Endothelial cell of umbilical vein (primary cell): ENCODE data around the gene PTRH1. TPM values are rescaled to one million over a fixed set of nuclear protein-coding genes. Genes with fewer than 3 reads are reported as not detected.

Source experiments
- BruUV-seq: library from RNA; stranded (reverse); fragments of 400-500 nt; replicated peaks from 2 replicates; lab custom pipeline; 2021; lab: Mats Ljungman, UMichigan
- CTCF ChIA-PET: fragments of 300-600, 350-600 bp; sonication (Branson Sonifier 250); formaldehyde crosslinking; loops from one replicate; lab custom pipeline; 2021; ENCODE audit warnings: antibody characterized with exemption, inconsistent platforms; lab: Charles Lee
- POLR2A ChIA-PET: fragments of 300-600, 350-600 bp; sonication (Branson Sonifier 250); formaldehyde crosslinking; loops from one replicate; lab custom pipeline; 2021; ENCODE audit warnings: antibody characterized with exemption, inconsistent platforms; lab: Charles Lee
- DNase-seq: peaks from one replicate; pipeline ENCODE4 v3.0.0-alpha.2; 2011; ENCODE audit warnings: low read depth, low spot score
- FAIRE-seq: peaks from 2 replicates; lab custom pipeline; 2011; peaks lifted over from hg19 to GRCh38; lab: Jason Lieb, UNC
- H2AFZ ChIP-seq: 2 replicates; pipeline ENCODE4 v1.6.0; 2012; ENCODE audit warnings: low read depth, low read length, control low read depth, inconsistent platforms
- H3K27ac ChIP-seq: 2 replicates; pipeline ENCODE4 v1.5.1; 2011; ENCODE audit warnings: low read depth, mild to moderate bottlenecking, control low read depth, low read length, moderate library complexity; ENCODE audit not compliant: insufficient read depth
- H3K27me3 ChIP-seq, 2 experiments: 2 replicates each; pipeline versions ENCODE4 v1.6.0 to v1.6.1; 2011; ENCODE audit warnings: low read length in 2 of 2, mixed read lengths in 1 of 2; ENCODE audit not compliant: control insufficient read depth in 2 of 2, insufficient read depth in 2 of 2
- H3K36me3 ChIP-seq, 2 experiments: 2 replicates in 1 of 2; 3 replicates in 1 of 2; pipeline ENCODE4 v1.5.1; 2011; ENCODE audit warnings: low read length in 2 of 2, mild to moderate bottlenecking in 1 of 2, moderate library complexity in 1 of 2; ENCODE audit not compliant: control insufficient read depth in 2 of 2, insufficient read depth in 2 of 2; ENCODE audit errors: extremely low read depth in 1 of 2
- H3K4me1 ChIP-seq: 3 replicates; pipeline ENCODE4 v1.5.1; 2011; ENCODE audit warnings: mild to moderate bottlenecking, low read length; ENCODE audit not compliant: control insufficient read depth, insufficient read depth; ENCODE audit errors: extremely low read depth
- H3K4me2 ChIP-seq: 2 replicates; pipeline ENCODE4 v1.6.1; 2011; ENCODE audit warnings: low read length, control low read depth, mixed read lengths; ENCODE audit not compliant: insufficient read depth
- H3K4me3 ChIP-seq, 3 experiments: fragments of 200-600 bp in 1 of 3; sonication (generic), shearing (Covaris generic) in 1 of 3; replicated peaks in 1 of 3; 2 replicates each; pipeline ENCODE4 v1.5.1; 2011 to 2016; ENCODE audit warnings: control low read depth in 3 of 3, low read length in 3 of 3, mild to moderate bottlenecking in 2 of 3, inconsistent platforms in 1 of 3, low read depth in 1 of 3, moderate library complexity in 1 of 3; ENCODE audit not compliant: insufficient read depth in 1 of 3
- H3K79me2 ChIP-seq: 2 replicates; pipeline ENCODE4 v1.6.0; 2012; ENCODE audit warnings: low read length, inconsistent platforms; ENCODE audit not compliant: control insufficient read depth, insufficient read depth
- H3K9ac ChIP-seq: replicated peaks from 2 replicates; pipeline ENCODE3; 2011; ENCODE audit warnings: low read length, control low read depth; ENCODE audit not compliant: insufficient read depth; ENCODE audit errors: extremely low read depth
- H3K9me1 ChIP-seq: replicated peaks from 3 replicates; pipeline ENCODE4 v1.6.0; 2011; ENCODE audit warnings: mild to moderate bottlenecking, low read length; ENCODE audit not compliant: control insufficient read depth, insufficient read depth; ENCODE audit errors: extremely low read depth
- H3K9me3 ChIP-seq: replicated peaks from 2 replicates; pipeline ENCODE4 v1.5.1; 2012; ENCODE audit warnings: low read length, inconsistent platforms; ENCODE audit not compliant: control insufficient read depth, insufficient read depth
- H4K20me1 ChIP-seq: replicated peaks from 2 replicates; pipeline ENCODE3; 2011; ENCODE audit warnings: mild to moderate bottlenecking, low read length; ENCODE audit not compliant: control insufficient read depth, insufficient read depth; ENCODE audit errors: extremely low read depth
- EZH2 ChIP-seq: IDR thresholded peaks from 2 replicates; pipeline ENCODE4 v1.6.1; 2012; ENCODE audit warnings: borderline replicate concordance, low read depth, mild to moderate bottlenecking, moderate library complexity, low read length, inconsistent platforms; ENCODE audit not compliant: severe bottlenecking
- FOS ChIP-seq: IDR thresholded peaks from 2 replicates; pipeline ENCODE4 v1.6.1; 2011; ENCODE audit warnings: mild to moderate bottlenecking, low read length, moderate library complexity, borderline replicate concordance; ENCODE audit not compliant: insufficient read depth
- GATA2 ChIP-seq: IDR thresholded peaks from 2 replicates; pipeline ENCODE4 v1.7.0; 2011; ENCODE audit warnings: low read depth, mild to moderate bottlenecking, moderate library complexity, mixed read lengths, low read length; ENCODE audit not compliant: insufficient read length, insufficient read depth
- JUN ChIP-seq: IDR thresholded peaks from 2 replicates; pipeline ENCODE4 v1.6.1; 2011; ENCODE audit warnings: borderline replicate concordance, low read depth; ENCODE audit not compliant: insufficient read length, insufficient read depth
- MAX ChIP-seq: IDR thresholded peaks from 2 replicates; pipeline ENCODE4 v1.6.1; 2011; ENCODE audit not compliant: insufficient read depth, insufficient read length
- MYC ChIP-seq: IDR thresholded peaks from one replicate; pipeline ENCODE4 v1.6.1; 2011; ENCODE audit warnings: mild to moderate bottlenecking, low read depth, low read length
- POLR2A ChIP-seq: IDR thresholded peaks from 2 replicates; pipeline ENCODE4 v1.6.1; 2012; ENCODE audit warnings: low read depth, mild to moderate bottlenecking, control low read depth, low read length
- POLR2AphosphoS5 ChIP-seq: IDR thresholded peaks from 2 replicates; pipeline ENCODE4 v1.6.1; 2012; ENCODE audit warnings: low read depth, mild to moderate bottlenecking, control low read depth, low read length, moderate library complexity; ENCODE audit not compliant: insufficient read depth
- dilution Hi-C: fragments of 300-500 bp; cut with MboI; formaldehyde crosslinking; loops from one replicate; pipeline ENCODE4 v1.15.0; 2019; ENCODE audit warnings: low sequenced_read_pairs; ENCODE audit not compliant: extremely low pct_ligation_motif_present
- intact Hi-C: fragments of 100-400 bp; cut with micrococcal nuclease; formaldehyde crosslinking; loops from one replicate; pipeline ENCODE4 v1.10.0; 2022
- polyA plus RNA-seq, 4 experiments: library from polyadenylated mRNA; depleted of rRNA in 3 of 4; stranded (reverse) in 3 of 4; unstranded in 1 of 4; fragments of >200 nt; gene quantifications; 2 replicates each; pipeline versions ENCODE4 v1.2.1 to v1.2.3, GENCODE V29; 2011 to 2012; ENCODE audit warnings: missing spikeins in 1 of 4
- total RNA-seq: library from RNA; stranded (reverse); gene quantifications from 2 replicates; pipeline ENCODE4 v1.2.3, GENCODE V29; 2021
- TF ChIP-seq, protein P1 (sequence below), 2 donors: IDR thresholded peaks; 1 replicate in 1 of 2; 2 replicates in 1 of 2; pipeline ENCODE4 v1.5.1; 2011; ENCODE audit warnings: low read length in 2 of 2, mild to moderate bottlenecking in 2 of 2, moderate library complexity in 2 of 2, control low read depth in 1 of 2, inconsistent platforms in 1 of 2, low read depth in 1 of 2; ENCODE audit not compliant: insufficient read depth in 1 of 2; ENCODE audit errors: extremely low read depth in 1 of 2

PTRH1 gene
- total and polyA plus RNA-seq, 2 donors (not counting 3 experiments of a cell fraction or from before 2014, with no cell fraction given): 25.1 to 52.2 TPM

GRCh38 chr9:127721391-127721821 is 5.9 kb upstream of the PTRH1 start:
- FAIRE-seq (no peak), DNase-seq (no peak)
- Histone ChIP-seq H3K36me3 (no peaks in the 10 kb centered on the region), H3K27me3 (no peaks in the 10 kb centered on the region), H3K79me2 (no peaks in the 10 kb centered on the region), H3K9me1 (no peaks in the 10 kb centered on the region), H2AFZ (no peak overlapping the region), H3K4me3 (no peak overlapping the region), H3K9me3 (no peaks in the 10 kb centered on the region), H3K27ac (no peak overlapping the region), H3K9ac (no peak overlapping the region), H4K20me1 (no peaks in the 10 kb centered on the region), H3K4me1 (no peaks in the 10 kb centered on the region), H3K4me2 (no peak overlapping the region)
- ChIA-PET POLR2A (no interaction called here), CTCF (interaction anchor here (1.4 kb wide), 1 partner anchor 13 kb away, joined by 5 read pairs; the partner anchor contains the start of gene TOR2A)
- no TSS peak for BruUV-seq
- intact Hi-C loops (no loop called here), dilution Hi-C loops (no loop called here)
- TF ChIP-seq POLR2AphosphoS5: no peak
- no peak for TF ChIP-seq JUN
- no peak for TF ChIP-seq GATA2
- TF ChIP-seq MAX: no peak
- TF ChIP-seq MYC: no peak
- no peak for TF ChIP-seq FOS
- no peak for TF ChIP-seq POLR2A
- TF ChIP-seq, protein P1, sequence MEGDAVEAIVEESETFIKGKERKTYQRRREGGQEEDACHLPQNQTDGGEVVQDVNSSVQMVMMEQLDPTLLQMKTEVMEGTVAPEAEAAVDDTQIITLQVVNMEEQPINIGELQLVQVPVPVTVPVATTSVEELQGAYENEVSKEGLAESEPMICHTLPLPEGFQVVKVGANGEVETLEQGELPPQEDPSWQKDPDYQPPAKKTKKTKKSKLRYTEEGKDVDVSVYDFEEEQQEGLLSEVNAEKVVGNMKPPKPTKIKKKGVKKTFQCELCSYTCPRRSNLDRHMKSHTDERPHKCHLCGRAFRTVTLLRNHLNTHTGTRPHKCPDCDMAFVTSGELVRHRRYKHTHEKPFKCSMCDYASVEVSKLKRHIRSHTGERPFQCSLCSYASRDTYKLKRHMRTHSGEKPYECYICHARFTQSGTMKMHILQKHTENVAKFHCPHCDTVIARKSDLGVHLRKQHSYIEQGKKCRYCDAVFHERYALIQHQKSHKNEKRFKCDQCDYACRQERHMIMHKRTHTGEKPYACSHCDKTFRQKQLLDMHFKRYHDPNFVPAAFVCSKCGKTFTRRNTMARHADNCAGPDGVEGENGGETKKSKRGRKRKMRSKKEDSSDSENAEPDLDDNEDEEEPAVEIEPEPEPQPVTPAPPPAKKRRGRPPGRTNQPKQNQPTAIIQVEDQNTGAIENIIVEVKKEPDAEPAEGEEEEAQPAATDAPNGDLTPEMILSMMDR (IDR thresholded peaks at IDR 0.05; ENCODE audit: extremely low read depth in 1 of 2, insufficient read depth in 1 of 2, low read depth in 1 of 2, low read length in 2 of 2): no peak
- TF ChIP-seq EZH2: no peak
